Ovary (tissue), 3 donors: ENCODE measurements around the gene HIPK1.

Experiments used
- EP300 ChIP-seq: sonication (generic); formaldehyde crosslinking; IDR thresholded peaks from one replicate; pipeline ENCODE4 v1.6.1; 2017; ENCODE audit warnings: antibody characterized with exemption
- POLR2A ChIP-seq: fragments of 450-650 bp; IDR thresholded peaks from one replicate; pipeline ENCODE4 v1.6.1; 2017; ENCODE audit warnings: antibody characterized with exemption, mild to moderate bottlenecking, moderate library complexity
- TF ChIP-seq, protein P1 (sequence below), 3 donors: fragments of 450-650 bp in 2 of 3; fragments of 200-600 bp in 1 of 3; IDR thresholded peaks; one replicate each; pipeline versions ENCODE4 v1.5.1 to v1.8.0; 2016 to 2022; ENCODE audit warnings: antibody characterized with exemption in 3 of 3, mild to moderate bottlenecking in 1 of 3
- donor health status: DM: no; HTN: no; CAD: no.

DNA sequence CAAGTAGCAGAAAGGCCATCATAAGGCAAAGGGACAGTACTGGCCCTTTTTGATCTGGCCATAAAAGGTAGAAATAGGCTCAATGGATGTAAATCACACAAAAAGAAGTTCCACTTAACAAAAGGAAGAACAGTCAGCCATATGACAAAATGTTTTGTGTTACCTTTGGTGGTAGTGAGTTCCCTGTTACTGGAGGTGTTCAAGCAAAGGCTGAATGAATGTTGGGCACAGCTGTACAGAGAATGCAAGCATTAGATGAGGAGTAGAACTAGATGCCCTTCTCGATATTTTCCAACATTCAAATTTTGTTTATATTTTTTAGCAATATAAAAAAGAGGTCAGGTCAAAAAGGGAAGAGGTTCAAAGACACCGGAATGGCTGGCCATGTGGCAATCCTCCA lies 70.1 kb downstream of the HIPK1 start:
- TF ChIP-seq, protein P1, sequence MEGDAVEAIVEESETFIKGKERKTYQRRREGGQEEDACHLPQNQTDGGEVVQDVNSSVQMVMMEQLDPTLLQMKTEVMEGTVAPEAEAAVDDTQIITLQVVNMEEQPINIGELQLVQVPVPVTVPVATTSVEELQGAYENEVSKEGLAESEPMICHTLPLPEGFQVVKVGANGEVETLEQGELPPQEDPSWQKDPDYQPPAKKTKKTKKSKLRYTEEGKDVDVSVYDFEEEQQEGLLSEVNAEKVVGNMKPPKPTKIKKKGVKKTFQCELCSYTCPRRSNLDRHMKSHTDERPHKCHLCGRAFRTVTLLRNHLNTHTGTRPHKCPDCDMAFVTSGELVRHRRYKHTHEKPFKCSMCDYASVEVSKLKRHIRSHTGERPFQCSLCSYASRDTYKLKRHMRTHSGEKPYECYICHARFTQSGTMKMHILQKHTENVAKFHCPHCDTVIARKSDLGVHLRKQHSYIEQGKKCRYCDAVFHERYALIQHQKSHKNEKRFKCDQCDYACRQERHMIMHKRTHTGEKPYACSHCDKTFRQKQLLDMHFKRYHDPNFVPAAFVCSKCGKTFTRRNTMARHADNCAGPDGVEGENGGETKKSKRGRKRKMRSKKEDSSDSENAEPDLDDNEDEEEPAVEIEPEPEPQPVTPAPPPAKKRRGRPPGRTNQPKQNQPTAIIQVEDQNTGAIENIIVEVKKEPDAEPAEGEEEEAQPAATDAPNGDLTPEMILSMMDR (IDR thresholded peaks at IDR 0.05) = no peak
- TF ChIP-seq EP300 = no peak
- no peak for TF ChIP-seq POLR2A
